H7 (cell line): ENCODE data around the gene SLC39A13. TPM values are rescaled to one million over a fixed set of nuclear protein-coding genes. Genes with fewer than 3 reads are reported as not detected.
"Not testable (repeated sequence)": the region's sequence is repeated elsewhere in the genome, so short reads cannot be mapped to it uniquely, and the experiment has no call there.

ENCODE experiments used
- DNase-seq: peaks from one replicate; pipeline ENCODE4 v3.0.0; 2012
- H3K27me3 ChIP-seq: 2 replicates; pipeline ENCODE4 v1.6.0; 2011; ENCODE audit warnings: mild to moderate bottlenecking, low read length; ENCODE audit not compliant: control insufficient read depth, insufficient read depth
- H3K36me3 ChIP-seq: replicated peaks from 2 replicates; pipeline ENCODE4 v1.5.1; 2011; ENCODE audit warnings: low read length; ENCODE audit not compliant: control insufficient read depth, insufficient read depth
- H3K4me3 ChIP-seq: 2 replicates; pipeline ENCODE4 v1.5.1; 2011; ENCODE audit warnings: low read depth, mild to moderate bottlenecking, control low read depth, low read length, moderate library complexity; ENCODE audit not compliant: insufficient read depth
- total RNA-seq: library from RNA; depleted of rRNA; stranded (reverse); fragments of >200 nt; shearing (Covaris generic); gene quantifications from 2 replicates; pipeline ENCODE4 v1.2.3, GENCODE V29; 2014

Gene SLC39A13
- total RNA-seq, 1 experiment from 2014 or later: 26.7 TPM

DNA sequence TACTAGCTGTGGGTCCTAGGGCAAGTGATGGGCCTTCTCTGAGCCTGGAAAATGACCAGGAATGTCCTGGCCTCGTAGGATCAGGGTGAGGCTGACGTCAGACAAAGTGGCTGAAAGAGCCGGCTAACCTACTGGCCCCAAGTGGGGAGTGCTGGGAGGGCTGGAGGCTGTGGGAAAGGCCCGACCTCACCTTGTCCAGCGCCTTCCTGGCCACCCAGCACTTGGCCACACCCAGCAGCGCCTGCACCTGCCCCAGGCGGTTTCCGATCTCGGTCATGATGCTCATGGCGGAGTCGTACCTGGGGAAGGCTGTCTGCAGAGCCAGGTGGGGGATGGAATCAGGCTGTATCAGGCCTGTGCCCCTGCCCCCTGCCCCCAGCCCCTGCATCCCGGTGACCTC, 33.0 kb downstream of the SLC39A13 start:
- no peak overlapping the region for H3K4me3 ChIP-seq
- no peak for DNase-seq
- H3K36me3 ChIP-seq: no peaks in the 10 kb centered on the region
- H3K27me3 ChIP-seq: no peaks in the 10 kb centered on the region

DNA sequence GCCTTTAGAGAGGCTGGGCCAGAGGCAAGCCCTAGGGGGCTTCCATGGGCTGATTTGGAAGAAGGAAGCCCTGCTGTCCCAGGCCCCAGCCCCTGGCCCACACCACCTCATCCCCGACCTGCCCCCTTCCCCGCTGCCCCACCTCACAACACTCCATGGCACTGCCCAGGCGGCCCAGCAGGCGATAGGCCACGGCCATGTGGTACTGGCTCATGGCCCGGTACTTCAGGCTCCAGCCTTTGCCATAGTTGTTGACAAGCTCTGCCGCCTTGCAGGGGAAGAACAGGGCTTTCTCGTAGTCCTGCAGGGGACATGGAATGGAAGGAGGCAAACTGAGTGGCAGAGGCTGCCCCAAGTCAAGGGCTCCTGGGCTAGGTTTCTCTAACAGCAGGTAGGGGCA, 34.1 kb downstream of the SLC39A13 start:
- no peak for DNase-seq

DNA sequence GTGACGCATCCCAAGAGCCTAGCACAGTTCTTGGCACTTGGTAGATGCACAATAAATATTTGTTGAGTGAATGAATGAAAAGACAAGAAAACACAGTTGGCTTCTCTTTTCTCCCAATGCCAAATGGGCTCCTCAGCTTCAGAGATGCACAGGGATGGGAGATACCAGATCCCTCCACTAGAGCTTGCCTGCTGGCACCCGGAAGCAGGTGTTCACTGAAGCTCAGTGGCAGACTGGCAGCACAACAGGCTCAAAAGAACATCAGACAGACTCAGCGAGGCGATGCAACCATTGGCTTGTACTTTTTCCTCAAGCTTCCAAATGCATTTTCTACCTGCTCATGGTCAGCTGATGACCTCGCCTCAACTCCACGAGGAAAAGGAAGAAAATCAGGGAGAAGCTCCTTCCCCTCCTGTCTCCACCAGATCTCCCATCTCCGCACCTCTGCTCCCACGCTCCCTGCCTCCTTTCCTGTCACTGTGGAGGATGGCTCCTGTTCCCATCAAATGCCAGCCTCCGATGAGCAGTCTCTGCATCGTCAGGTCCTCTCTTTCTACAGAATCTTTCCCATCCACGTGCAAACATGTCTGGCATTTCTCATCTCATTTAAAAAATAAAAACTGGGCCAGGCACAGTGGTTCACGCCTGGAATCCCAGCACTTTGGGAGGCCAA, 34.8 kb downstream of the SLC39A13 start:
- Histone ChIP-seq H3K36me3 (no peaks in the 10 kb centered on the region), H3K4me3 (no peak overlapping the region), H3K27me3 (no peaks in the 10 kb centered on the region)
- DNase-seq: peak; percentile 80

More for the DNA sequence above, 34.1 kb downstream of the SLC39A13 start:
- no peaks in the 10 kb centered on the region for H3K27me3 ChIP-seq
- no peaks in the 10 kb centered on the region for H3K36me3 ChIP-seq
- H3K4me3 ChIP-seq: no peak overlapping the region

GRCh38 chr11:47443817-47444216, 35.4 kb downstream of the SLC39A13 start:
- no peaks in the 10 kb centered on the region for H3K27me3 ChIP-seq
- H3K36me3 ChIP-seq: no peaks in the 10 kb centered on the region
- no peak for DNase-seq
- no peak overlapping the region for H3K4me3 ChIP-seq

- Histone ChIP-seq H3K4me3 (no peak overlapping the region), H3K36me3 (no peaks in the 10 kb centered on the region), H3K27me3 (no peaks in the 10 kb centered on the region)
- DNase-seq: no peak
Observed at GRCh38 chr11:47445840-47446239, 37.5 kb downstream of the SLC39A13 start.

DNA sequence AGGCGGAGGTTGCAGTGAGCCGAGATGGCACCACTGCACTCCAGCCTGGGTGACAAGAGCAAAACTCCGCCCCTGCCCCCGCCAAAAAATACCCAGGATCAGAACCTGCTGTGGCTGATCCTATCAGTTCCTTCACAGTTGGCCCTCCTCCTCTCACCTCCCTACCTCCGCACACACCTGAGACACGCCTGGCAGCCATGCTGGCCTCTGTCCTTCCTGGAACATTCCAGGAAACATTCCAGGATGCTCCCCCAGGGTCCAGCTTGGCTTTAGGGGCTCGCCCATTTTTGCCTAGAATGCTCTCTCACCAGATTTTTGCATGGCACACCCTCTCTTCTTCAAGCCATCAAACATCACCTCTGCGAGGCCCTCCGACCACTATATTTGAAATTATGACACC, 38.4 kb downstream of the SLC39A13 start:
- H3K27me3 ChIP-seq: no peaks in the 10 kb centered on the region
- no peak overlapping the region for H3K4me3 ChIP-seq
- H3K36me3 ChIP-seq: no peaks in the 10 kb centered on the region
- peak; percentile 52 for DNase-seq

GRCh38 chr11:47447906-47448305, 39.5 kb downstream of the SLC39A13 start:
- H3K36me3 ChIP-seq: no peaks in the 10 kb centered on the region
- DNase-seq: peak; percentile 46
- no peak overlapping the region for H3K4me3 ChIP-seq
- H3K27me3 ChIP-seq: no peaks in the 10 kb centered on the region

DNA sequence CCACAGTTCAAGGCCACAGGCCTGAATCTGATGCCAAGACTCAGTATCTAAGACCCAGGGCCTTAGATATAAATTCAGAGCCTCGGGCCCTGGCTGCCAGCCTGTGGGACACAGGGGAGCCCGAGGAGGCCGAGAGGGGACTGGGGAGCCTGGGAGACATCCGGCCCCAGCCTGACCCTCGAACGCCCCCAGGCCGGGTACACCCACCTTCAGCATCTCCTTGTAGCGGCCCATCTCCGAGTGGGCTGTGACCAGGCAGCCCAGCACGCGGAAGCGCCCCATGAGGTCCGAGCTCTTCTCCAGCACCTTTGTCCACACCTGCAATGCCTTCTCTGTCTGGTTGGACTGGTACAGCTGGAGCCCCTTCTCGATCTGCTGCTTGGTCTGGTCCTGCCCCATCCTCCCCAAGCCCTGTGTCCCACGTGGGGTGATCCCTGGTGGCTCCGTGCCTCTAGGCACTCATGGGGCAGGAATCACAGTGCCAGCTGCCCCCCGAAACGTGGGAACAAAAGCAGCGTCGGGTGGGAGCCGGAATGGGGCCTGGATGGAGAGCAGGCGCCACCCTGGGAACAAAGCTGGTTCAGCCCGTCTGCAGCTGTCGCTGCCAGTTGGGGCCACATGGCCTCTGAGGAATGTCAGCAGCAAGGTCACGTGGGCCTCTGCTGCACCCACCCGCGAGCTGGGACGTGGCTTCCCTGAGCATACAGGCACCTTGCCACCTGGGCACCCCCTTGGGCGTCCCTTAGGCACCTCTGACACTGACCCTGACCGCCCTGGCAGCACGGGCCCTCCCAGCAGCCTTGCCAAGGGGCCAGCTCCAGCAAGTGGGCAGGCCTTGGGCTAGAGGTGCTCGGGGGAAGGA, 40.4 kb downstream of the SLC39A13 start, which contains the start of gene RAPSN:
Gene RAPSN, minus strand, starts transcription at position 571 of the 862 bp plus-strand sequence. Its CDS starts 172 bp downstream, at position 399.
- no peaks in the 10 kb centered on the region for H3K27me3 ChIP-seq
- DNase-seq: peak; percentile 62
- H3K36me3 ChIP-seq: no peaks in the 10 kb centered on the region
- no peak within 1 kb of the TSS for H3K4me3 ChIP-seq

GRCh38 chr11:47449541-47449940, 41.2 kb downstream of the SLC39A13 start:
- H3K4me3 ChIP-seq: no peak overlapping the region
- no peaks in the 10 kb centered on the region for H3K36me3 ChIP-seq
- DNase-seq: peak; percentile 42
- no peaks in the 10 kb centered on the region for H3K27me3 ChIP-seq

DNA sequence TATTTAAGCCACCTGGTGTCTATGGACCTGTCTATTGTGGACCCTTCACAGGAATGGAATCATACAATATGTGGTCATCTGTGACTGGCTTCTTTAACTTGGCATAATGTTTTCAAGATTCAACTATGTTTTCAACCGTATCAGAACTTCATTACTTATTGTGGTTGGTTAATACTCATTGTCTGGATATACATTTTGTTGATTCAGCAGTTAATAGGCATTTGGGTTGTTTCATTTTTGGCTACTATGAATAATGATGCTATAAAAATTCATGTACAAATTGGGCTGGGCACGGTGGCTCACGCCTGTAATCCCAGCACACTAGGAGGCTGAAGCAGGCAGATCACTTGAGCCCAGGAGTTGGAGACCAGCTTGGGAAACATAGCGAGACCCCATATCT, 43.0 kb downstream of the SLC39A13 start:
- Histone ChIP-seq H3K36me3 (no peaks in the 10 kb centered on the region), H3K27me3 (no peaks in the 10 kb centered on the region), H3K4me3 (no peak overlapping the region)
- no peak for DNase-seq

DNA sequence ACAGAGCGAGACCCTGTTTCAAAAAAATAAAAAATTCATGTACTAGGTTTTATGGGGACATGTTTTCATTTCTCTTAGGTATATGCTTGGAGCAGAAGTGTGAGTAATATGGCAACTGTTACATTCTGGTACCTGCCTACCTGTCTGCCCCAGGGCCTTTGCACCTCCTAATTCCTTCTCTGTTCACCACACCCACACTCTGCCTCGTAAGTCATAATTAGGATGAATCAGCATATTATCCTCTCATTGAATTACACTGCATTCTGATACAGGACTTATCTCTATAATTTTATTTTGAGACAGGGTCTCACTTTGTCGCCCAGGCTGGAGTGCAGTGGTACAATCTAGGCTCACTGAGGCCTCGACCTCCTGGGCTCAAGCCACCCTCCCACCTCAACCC, 43.6 kb downstream of the SLC39A13 start:
- H3K36me3 ChIP-seq: no peaks in the 10 kb centered on the region
- DNase-seq: no peak
- H3K27me3 ChIP-seq: no peaks in the 10 kb centered on the region
- H3K4me3 ChIP-seq: no peak overlapping the region

DNA sequence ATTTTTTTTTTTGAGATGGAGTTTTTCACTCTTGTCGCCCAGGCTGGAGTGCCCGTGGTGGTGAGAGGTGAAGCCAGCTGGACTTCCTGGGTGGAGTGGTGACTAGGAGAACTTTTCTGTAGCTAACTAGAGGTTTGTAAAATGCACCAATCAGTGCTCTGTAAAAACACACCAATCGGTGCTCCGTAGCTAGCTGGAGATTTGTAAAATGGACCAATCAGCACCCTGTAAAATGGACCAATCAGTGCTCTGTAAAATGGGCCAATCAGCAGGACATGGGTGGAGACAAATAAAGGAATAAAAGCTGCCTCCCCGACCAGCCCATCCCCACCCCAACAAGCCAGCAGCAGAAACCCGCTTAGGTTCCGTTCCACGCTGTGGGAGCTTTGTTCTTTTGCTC, 45.0 kb downstream of the SLC39A13 start:
- no peaks in the 10 kb centered on the region for H3K27me3 ChIP-seq
- no peak overlapping the region for H3K4me3 ChIP-seq
- H3K36me3 ChIP-seq: no peaks in the 10 kb centered on the region
- DNase-seq: no peak

GRCh38 chr11:47454258-47454671, 45.9 kb downstream of the SLC39A13 start:
- peak; percentile 78 for DNase-seq
- not testable (repeated sequence) for H3K36me3 ChIP-seq, H3K4me3 ChIP-seq, H3K27me3 ChIP-seq

- no peak for DNase-seq
- Histone ChIP-seq H3K27me3 (no peaks in the 10 kb centered on the region), H3K4me3 (no peak overlapping the region), H3K36me3 (no peaks in the 10 kb centered on the region; the same call in none of the 2 replicates)
Observed at GRCh38 chr11:47460571-47461235, 52.3 kb downstream of the SLC39A13 start.
